HG03354 (cell line): Measurements from ENCODE around the gene ZBTB9.

Experiments
- ATAC-seq: cut with Tn5 transposase; IDR thresholded peaks from one replicate; pipeline ENCODE4 v1.9.1; 2021; ENCODE audit warnings: mild to moderate bottlenecking; ENCODE audit not compliant: unreplicated experiment, poor library complexity, severe bottlenecking

The ZBTB9 gene, protein sequence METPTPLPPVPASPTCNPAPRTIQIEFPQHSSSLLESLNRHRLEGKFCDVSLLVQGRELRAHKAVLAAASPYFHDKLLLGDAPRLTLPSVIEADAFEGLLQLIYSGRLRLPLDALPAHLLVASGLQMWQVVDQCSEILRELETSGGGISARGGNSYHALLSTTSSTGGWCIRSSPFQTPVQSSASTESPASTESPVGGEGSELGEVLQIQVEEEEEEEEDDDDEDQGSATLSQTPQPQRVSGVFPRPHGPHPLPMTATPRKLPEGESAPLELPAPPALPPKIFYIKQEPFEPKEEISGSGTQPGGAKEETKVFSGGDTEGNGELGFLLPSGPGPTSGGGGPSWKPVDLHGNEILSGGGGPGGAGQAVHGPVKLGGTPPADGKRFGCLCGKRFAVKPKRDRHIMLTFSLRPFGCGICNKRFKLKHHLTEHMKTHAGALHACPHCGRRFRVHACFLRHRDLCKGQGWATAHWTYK

GRCh38 chr6:33454009-33454946 lies at the start of gene ZBTB9:
ZBTB9 (plus strand) TSS chr6:33454576; CDS start chr6:33455101, 525 bp downstream.
- ATAC-seq, result peak; percentile 98

GRCh38 chr6:33404884-33405283 lies 49.5 kb upstream of the ZBTB9 start:
- no peak for ATAC-seq

GRCh38 chr6:33405386-33405940 lies 48.9 kb upstream of the ZBTB9 start:
- ATAC-seq, result no peak

- no peak for ATAC-seq
Observed at GRCh38 chr6:33406126-33406525, 48.2 kb upstream of the ZBTB9 start.

GRCh38 chr6:33407132-33407718 lies 47.2 kb upstream of the ZBTB9 start:
- ATAC-seq, result no peak

DNA sequence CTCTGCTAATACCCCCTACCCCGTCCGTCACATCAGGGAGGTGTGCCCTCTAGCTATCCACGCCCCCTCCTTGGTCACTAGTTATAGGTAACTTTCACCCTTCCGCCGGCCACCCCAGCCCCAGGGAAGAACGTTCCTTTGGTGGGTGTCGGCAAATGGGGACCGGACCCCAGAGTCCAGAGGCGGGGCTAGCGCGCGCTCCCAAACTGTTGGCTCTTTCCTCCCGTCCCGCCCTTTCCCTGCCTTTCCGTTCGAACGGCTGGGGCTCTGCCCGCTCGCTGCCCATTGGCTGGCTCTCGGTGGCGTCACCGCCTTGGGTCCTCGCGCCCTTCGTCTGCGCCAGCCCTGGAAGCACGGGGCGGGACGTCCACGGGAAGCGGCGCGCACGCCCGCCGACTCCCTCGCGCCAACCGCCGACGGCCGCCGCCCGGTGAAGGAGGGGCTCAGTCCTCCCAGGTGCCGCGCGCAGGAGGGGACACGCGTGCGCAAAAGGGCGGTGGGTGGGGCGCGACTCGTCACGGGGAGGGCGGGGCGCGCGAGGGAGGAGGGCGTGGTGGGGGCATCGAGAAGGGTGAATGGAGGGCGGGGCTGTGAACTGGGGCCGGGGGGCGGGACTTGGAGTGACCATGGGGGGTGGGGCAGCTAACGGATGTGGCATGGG lies 44.2 kb upstream of the ZBTB9 start:
- ATAC-seq, result peak; percentile 80

GRCh38 chr6:33410711-33411631 lies 43.4 kb upstream of the ZBTB9 start, which contains the start of gene PHF1:
PHF1 (plus strand) TSS chr6:33411014; CDS start chr6:33412264, 1,250 bp downstream.
- peak; percentile 42 for ATAC-seq

- no peak for ATAC-seq
Observed at GRCh38 chr6:33411632-33412005, 42.8 kb upstream of the ZBTB9 start.

GRCh38 chr6:33412140-33413009 lies 42.0 kb upstream of the ZBTB9 start:
- ATAC-seq, result no peak

GRCh38 chr6:33413241-33414120 lies 40.9 kb upstream of the ZBTB9 start:
- no peak for ATAC-seq

DNA sequence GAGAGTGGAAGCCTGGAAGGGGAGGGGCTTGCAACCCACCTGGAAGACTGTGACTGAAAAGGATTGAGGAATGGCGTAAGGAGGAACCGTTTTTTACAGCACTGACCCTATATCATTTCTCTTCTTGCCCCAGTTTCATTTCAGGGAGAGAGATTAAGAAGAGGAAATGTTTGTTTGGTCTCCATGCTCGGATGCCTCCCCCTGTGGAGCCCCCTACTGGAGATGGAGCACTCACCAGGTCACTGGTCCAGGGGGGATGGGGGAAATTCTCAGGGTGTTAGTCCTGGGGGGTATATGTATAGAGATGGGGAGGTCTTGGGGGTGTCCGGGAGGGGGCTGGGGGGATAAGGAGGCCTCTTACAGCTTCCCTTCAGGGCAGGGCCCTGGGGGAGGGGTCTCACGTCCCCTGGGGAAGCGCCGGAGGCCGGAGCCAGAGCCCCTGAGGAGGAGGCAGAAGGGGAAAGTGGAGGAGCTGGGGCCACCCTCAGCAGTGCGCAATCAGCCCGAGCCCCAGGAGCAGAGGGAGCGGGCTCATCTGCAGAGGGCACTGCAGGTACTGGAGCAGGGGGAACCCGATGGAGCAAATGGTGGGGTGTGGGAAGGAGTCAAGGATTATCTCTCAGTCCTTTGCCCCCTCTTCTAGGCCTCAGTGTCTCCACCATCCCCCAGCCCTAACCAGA lies 39.6 kb upstream of the ZBTB9 start:
- no peak for ATAC-seq

GRCh38 chr6:33415831-33416230 lies 38.5 kb upstream of the ZBTB9 start:
- ATAC-seq, result no peak

DNA sequence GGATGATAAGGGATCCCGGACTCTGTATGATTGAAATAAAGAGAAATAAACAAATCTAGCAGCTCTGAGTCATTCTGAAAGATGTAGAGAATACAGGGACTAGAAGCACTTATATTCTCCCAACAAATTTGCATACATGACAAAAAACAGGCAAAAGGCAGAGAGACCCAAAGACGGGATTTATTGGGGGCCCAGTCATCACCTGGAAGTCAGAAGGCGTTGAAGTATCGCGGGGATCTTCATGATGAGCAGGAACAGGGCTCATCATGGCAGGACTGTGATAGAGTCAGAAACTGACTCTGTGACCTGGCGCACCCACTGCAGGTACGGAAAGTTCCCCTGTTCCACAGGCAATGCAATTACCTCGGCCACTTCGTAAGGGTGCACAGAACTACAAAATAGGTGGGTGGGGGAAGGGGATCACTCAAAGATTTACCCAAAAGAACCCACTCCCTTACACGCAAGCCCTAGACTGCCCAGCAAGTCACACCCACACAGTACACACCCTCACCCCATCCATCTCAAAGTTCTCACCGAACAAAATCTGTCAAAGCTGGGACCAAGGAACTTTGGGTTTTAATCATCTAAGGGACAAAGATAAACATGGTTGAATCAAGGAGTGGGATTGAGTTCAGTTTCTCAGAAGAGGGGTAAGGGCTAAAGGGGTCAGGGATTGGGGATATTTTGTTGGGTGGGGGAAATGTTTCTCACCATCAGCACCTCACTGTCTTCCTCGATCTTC lies 37.8 kb upstream of the ZBTB9 start:
- ATAC-seq, result no peak

DNA sequence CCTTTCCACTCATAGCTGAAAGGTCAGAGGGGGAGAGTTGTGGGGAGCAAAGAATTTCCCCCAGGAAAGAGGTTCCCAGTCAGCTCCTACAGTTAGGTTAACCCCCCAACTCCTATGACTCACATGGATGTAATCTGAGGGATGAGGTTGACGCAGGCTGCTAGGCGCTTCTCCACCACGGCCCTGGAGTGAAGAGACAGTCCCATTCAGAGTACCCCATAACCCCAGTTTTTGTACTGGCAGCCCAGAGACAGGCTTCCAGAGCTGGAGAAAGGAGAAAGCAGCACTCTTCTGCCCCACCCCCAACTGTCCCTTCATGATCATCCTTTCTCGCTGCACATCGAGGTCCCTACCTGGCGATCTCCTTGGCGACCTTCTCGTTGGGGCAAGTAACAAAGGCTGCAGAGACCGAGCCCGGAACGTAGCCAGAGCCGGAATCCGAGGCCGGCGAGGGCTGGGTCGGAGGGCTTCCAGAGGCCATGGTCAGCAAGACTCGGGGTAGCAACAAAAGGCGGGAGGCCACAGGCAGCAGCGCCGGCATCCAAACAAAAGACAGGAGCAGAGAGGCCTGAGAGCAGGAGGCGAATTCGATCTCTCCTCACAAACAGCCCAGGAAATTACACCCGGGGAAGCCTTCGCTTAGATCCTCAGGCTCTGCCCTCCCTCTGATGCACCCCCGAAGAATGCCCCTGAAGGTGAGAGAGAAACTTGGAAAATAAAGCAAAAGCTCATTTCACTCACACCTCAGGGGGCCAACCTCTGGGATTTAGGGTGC lies 37.1 kb upstream of the ZBTB9 start:
- no peak for ATAC-seq
